Thyroid gland (tissue), 4 donors: ENCODE measurements around the gene TMEM11.

Source experiments
- POLR2A ChIP-seq, 2 donors: fragments of 450-650 bp; IDR thresholded peaks; one replicate each; pipeline ENCODE4 v1.6.1; 2017; ENCODE audit warnings: antibody characterized with exemption in 2 of 2, mild to moderate bottlenecking in 2 of 2, moderate library complexity in 1 of 2
- TF ChIP-seq, protein P1 (sequence below), 6 experiments: fragments of 200-600 bp in 3 of 6; fragments of 450-650 bp in 3 of 6; sonication (generic) in 3 of 6; IDR thresholded peaks; one replicate each; pipeline ENCODE4 v1.5.1; 2016 to 2019; ENCODE audit warnings: antibody characterized with exemption in 6 of 6, mild to moderate bottlenecking in 2 of 6, inconsistent platforms in 1 of 6, moderate library complexity in 1 of 6

DNA sequence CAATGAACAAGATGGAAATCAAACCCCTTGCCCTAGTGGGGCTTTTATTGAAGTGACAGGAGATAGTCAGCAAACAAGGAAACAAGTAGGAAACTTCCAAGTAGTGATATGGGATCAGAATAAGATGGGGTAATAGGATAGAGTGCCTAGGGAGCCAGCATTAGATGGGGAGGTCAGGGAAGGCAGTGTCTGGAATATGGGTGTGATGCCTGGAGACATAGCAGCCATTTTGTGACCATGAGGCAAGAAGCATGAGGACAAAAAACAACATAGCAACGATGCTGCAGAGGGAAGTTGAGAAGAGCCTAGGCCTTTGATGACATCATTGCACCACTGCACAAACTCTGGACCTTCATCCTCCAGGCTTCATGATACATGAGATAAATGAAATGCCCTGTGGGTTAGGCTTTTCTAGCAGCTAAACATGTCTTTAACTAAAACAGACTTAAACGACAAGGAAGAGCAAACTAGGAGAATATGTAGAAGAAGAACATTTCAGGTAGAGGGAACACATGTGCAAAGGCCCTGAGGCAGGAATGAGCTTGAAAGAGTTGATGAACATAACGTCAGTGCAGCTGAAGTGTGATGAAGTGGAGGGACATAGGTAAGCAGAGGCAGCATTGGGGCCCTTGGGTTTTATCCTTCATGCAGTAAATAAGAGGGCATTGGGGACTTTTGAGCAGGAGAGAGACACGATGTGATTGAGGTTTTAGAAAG, 18.2 kb upstream of the TMEM11 start:
- TF ChIP-seq, protein P1, sequence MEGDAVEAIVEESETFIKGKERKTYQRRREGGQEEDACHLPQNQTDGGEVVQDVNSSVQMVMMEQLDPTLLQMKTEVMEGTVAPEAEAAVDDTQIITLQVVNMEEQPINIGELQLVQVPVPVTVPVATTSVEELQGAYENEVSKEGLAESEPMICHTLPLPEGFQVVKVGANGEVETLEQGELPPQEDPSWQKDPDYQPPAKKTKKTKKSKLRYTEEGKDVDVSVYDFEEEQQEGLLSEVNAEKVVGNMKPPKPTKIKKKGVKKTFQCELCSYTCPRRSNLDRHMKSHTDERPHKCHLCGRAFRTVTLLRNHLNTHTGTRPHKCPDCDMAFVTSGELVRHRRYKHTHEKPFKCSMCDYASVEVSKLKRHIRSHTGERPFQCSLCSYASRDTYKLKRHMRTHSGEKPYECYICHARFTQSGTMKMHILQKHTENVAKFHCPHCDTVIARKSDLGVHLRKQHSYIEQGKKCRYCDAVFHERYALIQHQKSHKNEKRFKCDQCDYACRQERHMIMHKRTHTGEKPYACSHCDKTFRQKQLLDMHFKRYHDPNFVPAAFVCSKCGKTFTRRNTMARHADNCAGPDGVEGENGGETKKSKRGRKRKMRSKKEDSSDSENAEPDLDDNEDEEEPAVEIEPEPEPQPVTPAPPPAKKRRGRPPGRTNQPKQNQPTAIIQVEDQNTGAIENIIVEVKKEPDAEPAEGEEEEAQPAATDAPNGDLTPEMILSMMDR (IDR thresholded peaks at IDR 0.05): no peak
- TF ChIP-seq POLR2A (IDR thresholded peaks at IDR 0.05): no peak
